ENCODE results near the gene RPL41.

RPL41 gene

DNA sequence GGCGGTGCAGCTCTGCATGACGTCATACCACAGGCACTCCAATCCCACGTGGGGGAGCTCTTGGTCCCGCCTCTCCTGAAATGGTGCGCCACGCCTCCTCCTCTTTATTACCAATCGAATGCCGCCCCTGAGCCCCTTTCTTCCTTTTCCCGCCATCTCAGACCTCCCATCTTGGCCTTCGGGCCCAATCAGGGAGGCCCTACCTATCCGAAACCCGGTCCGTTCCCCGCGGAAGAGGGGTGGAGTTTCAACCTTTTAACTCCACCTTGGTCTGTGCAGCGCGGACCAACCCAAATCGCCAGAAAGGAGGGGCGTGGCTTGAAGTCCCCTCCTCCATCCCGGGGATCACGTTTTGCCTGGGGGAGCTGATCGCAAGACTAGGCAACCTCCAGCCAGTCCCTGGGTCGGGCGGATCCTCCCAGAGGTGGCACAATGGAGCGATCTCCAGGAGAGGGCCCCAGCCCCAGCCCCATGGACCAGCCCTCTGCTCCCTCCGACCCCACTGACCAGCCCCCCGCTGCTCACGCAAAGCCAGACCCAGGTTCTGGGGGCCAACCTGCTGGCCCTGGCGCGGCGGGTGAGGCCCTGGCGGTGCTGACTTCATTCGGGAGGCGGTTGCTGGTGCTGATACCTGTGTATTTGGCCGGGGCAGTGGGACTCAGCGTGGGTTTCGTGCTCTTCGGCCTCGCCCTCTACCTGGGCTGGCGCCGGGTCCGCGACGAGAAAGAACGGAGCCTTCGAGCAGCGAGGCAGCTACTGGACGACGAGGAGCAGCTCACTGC lies 11.6 kb downstream of the RPL41 start, which contains the start of gene ESYT1:
ESYT1 (plus strand) TSS at position 380 of the 782 bp plus-strand sequence; CDS start at position 433, 53 bp downstream.
- no peak for TF ChIP-seq CTCF (IDR thresholded peaks at IDR 0.05; ENCODE audit: borderline replicate concordance, insufficient read depth, low read depth, low read length)
- H3K4me3 ChIP-seq (ENCODE audit: low read depth, low read length), result peak within 1 kb of the TSS; percentile 81

DNA sequence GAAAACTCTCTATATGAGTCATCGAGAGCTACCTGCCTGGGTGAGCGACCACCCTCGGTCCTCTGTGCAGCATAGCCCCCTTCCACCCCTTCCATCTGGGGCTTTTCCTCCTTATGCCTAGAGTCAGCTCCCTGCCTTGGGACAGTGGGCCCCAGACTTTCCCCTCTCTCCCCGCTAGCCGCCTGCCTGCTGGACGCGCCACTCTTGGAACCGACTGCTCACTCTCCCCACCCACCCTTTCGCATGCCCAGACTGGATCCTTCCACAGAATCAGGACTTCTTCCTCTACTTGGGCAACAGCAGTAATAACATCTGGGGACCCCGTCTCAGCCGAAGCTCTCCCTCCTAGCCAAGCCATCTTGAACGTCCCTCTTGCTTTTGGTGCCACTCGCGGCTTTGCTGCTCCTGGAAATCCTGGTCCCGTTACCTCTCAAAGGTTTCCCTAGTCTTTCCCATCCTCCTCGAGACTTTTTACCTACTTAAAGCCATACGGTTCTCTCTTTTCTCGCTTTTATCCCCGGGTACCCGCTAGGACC lies 12.3 kb downstream of the RPL41 start:
- no peak for TF ChIP-seq CTCF (IDR thresholded peaks at IDR 0.05; ENCODE audit: borderline replicate concordance, insufficient read depth, low read depth, low read length)
- peak overlapping the region; percentile 81 for H3K4me3 ChIP-seq (ENCODE audit: low read depth, low read length)

- TF ChIP-seq CTCF (IDR thresholded peaks at IDR 0.05; ENCODE audit: borderline replicate concordance, insufficient read depth, low read depth, low read length), result no peak
These were observed 12.9 kb downstream of the RPL41 start for GRCh38 chr12:56129206-56129941.

GRCh38 chr12:56129942-56130495 lies 13.6 kb downstream of the RPL41 start:
- TF ChIP-seq CTCF (IDR thresholded peaks at IDR 0.05; ENCODE audit: borderline replicate concordance, insufficient read depth, low read depth, low read length), result no peak
- peak overlapping the region; percentile 81 for H3K4me3 ChIP-seq (ENCODE audit: low read depth, low read length)

More at GRCh38 chr12:56129206-56129941, 12.9 kb downstream of the RPL41 start:
- peak overlapping the region; percentile 81 for H3K4me3 ChIP-seq (ENCODE audit: low read depth, low read length)

DNA sequence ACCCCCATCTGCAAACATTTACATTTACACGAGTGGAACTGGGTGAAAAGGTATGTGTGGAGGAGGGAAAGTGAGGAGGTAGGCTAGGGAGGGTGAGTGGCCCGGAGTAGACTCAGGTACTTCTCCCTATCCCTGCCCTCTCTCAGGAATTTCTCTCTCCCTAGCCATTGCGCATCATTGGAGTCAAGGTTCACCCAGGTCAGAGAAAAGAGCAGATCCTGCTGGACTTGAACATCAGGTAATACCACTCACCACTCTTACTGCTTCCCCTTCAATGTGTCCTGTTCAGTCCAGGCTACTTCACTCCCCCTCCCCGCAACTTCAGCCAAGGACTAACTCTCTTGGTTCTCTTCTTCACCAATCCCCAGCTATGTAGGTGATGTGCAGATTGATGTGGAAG lies 14.4 kb downstream of the RPL41 start:
- TF ChIP-seq CTCF (IDR thresholded peaks at IDR 0.05; ENCODE audit: borderline replicate concordance, insufficient read depth, low read depth, low read length), result no peak

DNA sequence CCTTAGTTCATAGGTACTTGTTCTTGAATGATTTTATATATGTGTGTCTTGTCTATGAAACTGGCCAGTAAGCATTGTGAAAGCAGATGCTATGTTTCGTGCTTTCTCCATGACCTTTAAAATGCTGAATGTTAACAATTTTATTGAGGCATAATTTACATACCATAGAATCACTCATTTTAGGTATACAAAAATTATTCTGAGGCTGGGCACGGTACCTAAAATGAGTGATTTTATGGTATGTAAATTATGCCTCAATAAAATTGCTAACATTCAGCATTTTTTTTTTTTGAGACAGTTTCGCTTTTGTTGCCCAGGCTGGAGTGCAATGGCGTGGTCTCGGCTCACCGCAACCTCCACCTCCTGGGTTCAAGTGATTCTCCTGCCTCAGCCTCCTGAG lies 18.5 kb downstream of the RPL41 start:
- no peak overlapping the region for H3K4me3 ChIP-seq (ENCODE audit: low read depth, low read length)
- TF ChIP-seq CTCF (IDR thresholded peaks at IDR 0.05; ENCODE audit: borderline replicate concordance, insufficient read depth, low read depth, low read length), result no peak

More for the DNA sequence above, 14.4 kb downstream of the RPL41 start:
- H3K4me3 ChIP-seq (ENCODE audit: low read depth, low read length), result no peak overlapping the region

Measured in GM12875 (cell line).